Activated CD8-positive, alpha-beta memory T cell treated with anti-CD3 and anti-CD28 coated beads for 36 hours (primary cell): Measurements from ENCODE around the gene ACACB. TPM values are rescaled to one million over a fixed set of nuclear protein-coding genes. Genes with fewer than 3 reads are reported as not detected.
"Not testable (repeated sequence)": the region's sequence is repeated elsewhere in the genome, so short reads cannot be mapped to it uniquely, and the experiment has no call there.

Experiments used
- CTCF ChIA-PET: fragments of 350-600 bp; sonication (Branson Sonifier 250); formaldehyde crosslinking; loops from one replicate; lab custom pipeline; 2021; ENCODE audit warnings: antibody characterized with exemption; lab: Charles Lee
- POLR2A ChIA-PET: fragments of 350-600 bp; sonication (Branson Sonifier 250); formaldehyde crosslinking; loops from one replicate; lab custom pipeline; 2021; ENCODE audit warnings: antibody characterized with exemption; lab: Charles Lee
- total RNA-seq, 2 experiments: library from RNA; stranded (reverse); gene quantifications; one replicate each; pipeline ENCODE4 v1.2.3, GENCODE V29; 2021

The ACACB gene
- total RNA-seq, 2 experiments from 2014 or later: 9.5 to 9.6 TPM

- CTCF ChIA-PET: no interaction called here
- POLR2A ChIA-PET: no interaction called here
Measured at GRCh38 chr12:109160433-109160832, 44.0 kb downstream of the ACACB start.

- ChIA-PET POLR2A (no interaction called here), CTCF (no interaction called here)
Measured at GRCh38 chr12:109160873-109161272, 44.5 kb downstream of the ACACB start.

- ChIA-PET CTCF (no interaction called here), POLR2A (no interaction called here)
Measured at GRCh38 chr12:109162551-109162950, 46.2 kb downstream of the ACACB start.

GRCh38 chr12:109163167-109163566 is 46.8 kb downstream of the ACACB start:
- CTCF ChIA-PET: no interaction called here
- POLR2A ChIA-PET: no interaction called here

DNA sequence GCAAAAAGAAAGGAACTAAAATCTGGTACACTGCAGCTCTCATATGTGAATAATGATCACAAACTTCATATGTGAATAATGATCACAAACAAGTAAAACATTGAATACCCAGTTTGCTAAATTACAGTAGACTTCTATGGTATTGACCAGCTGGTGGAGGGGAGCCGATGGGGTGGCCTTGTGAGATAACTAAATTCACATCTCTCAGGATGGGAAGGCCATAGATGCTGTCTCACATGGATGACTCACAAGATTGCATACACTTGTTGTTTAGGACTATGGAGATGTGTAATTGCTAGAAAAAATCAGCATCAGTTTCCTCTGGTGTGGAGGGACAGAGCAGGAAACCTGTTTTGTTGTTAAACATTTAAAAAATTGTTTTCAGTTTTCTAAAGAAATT is 49.2 kb downstream of the ACACB start:
- POLR2A ChIA-PET: no interaction called here
- CTCF ChIA-PET: no interaction called here

DNA sequence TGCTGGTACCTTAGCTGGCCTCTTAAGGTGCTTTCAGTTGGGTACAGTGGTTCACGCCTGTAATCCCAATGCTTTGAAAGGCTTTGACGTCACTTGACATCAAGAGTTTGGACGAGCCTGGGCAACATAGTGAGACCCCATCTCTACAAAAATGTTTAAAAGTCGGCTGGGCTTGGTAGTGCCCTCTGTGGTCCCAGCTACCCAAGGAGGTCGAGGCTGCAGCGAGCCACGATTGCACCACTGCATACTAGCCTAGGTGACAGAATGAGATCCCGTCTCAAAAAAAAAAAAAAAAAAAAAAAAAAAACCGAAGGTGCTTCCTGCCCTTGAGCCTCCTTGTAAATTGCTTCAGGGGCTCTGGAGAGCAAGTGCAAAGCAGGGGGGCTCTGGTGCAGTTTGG is 50.0 kb downstream of the ACACB start:
- ChIA-PET CTCF (no interaction called here), POLR2A (interaction anchor here (0.6 kb wide), 1 partner anchor 379 kb away, joined by 4 read pairs; no protein-coding TSS in a partner anchor)

GRCh38 chr12:109167781-109168180 is 51.4 kb downstream of the ACACB start:
- POLR2A ChIA-PET: no interaction called here
- CTCF ChIA-PET: no interaction called here

DNA sequence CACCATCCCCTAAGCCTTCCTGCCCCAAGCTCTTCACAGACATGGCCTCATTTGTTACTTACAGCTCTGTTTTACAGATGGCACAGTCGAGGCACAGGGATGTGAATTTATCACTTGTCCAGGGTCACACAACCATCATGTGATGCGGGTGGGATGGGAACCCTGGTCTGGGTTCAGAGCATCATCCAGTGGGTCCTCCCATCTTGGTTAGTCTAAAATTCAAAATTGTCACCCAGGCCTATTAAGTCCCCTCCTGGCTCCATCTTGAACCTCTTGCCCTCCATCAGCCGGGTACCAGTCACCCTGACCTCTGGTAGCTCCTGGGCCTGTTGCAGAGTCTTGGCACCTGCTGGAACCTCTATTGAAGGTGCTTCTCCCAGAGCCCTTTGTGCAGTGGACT is 52.9 kb downstream of the ACACB start:
- ChIA-PET POLR2A (no interaction called here), CTCF (no interaction called here)

- ChIA-PET CTCF (no interaction called here), POLR2A (no interaction called here)
Measured at GRCh38 chr12:109169686-109170085, 53.3 kb downstream of the ACACB start.

GRCh38 chr12:109170324-109170723 is 53.9 kb downstream of the ACACB start:
- POLR2A ChIA-PET: no interaction called here
- CTCF ChIA-PET: interaction anchor here (0.6 kb wide), 1 partner anchor 258 kb away, joined by 3 read pairs; no protein-coding TSS in a partner anchor

GRCh38 chr12:109172787-109173186 is 56.4 kb downstream of the ACACB start:
- POLR2A ChIA-PET, CTCF ChIA-PET: not testable (repeated sequence)

GRCh38 chr12:109173443-109174240 is 57.3 kb downstream of the ACACB start:
- ChIA-PET CTCF (interaction anchor here (0.6 kb wide), 1 partner anchor 19 kb away, joined by 3 read pairs; no protein-coding TSS in a partner anchor), POLR2A (no interaction called here)

DNA sequence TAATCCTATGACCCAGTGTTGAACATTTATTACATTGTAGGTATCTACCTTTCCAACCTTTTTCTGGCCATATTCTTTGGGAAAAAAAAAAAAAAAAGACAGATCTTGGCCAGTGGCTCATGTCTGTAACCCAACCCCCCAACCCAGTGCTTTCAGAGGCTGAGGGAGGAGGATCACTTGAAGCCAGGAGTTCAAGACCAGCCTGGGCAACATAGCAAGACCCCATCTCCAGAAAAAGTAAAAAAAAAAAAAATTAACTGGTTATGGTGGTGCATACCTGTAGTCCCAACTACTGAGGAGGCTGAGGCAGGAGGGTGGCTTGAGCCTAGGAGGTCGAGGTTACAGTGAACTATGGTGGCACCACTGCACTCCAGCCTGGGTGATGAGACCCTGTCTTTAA is 58.1 kb downstream of the ACACB start:
- POLR2A ChIA-PET: no interaction called here

GRCh38 chr12:109178532-109178931 is 62.1 kb downstream of the ACACB start:
- POLR2A ChIA-PET: no interaction called here
- CTCF ChIA-PET: interaction anchor here (0.6 kb wide), 1 partner anchor 201 kb away, joined by 4 read pairs; no protein-coding TSS in a partner anchor

More for the DNA sequence above, 58.1 kb downstream of the ACACB start:
- CTCF ChIA-PET: interaction anchor here (0.6 kb wide), 1 partner anchor 19 kb away, joined by 3 read pairs; no protein-coding TSS in a partner anchor

DNA sequence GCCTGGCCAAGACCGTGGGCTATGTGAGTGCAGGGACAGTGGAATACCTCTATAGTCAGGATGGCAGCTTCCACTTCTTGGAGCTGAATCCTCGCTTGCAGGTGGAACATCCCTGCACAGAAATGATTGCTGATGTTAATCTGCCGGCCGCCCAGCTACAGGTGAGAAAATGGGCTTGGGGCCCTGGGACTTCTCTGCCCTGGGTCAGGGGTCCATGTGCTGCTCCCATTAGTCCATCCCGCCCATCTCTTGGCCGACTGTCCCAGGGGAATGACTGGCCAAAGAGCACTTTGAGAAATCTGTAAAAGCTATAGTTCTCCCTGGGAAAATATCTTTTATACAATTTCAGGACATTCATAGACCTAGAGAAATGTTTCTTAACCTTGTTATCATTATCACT is 63.5 kb downstream of the ACACB start:
- ChIA-PET POLR2A (no interaction called here), CTCF (no interaction called here)

DNA sequence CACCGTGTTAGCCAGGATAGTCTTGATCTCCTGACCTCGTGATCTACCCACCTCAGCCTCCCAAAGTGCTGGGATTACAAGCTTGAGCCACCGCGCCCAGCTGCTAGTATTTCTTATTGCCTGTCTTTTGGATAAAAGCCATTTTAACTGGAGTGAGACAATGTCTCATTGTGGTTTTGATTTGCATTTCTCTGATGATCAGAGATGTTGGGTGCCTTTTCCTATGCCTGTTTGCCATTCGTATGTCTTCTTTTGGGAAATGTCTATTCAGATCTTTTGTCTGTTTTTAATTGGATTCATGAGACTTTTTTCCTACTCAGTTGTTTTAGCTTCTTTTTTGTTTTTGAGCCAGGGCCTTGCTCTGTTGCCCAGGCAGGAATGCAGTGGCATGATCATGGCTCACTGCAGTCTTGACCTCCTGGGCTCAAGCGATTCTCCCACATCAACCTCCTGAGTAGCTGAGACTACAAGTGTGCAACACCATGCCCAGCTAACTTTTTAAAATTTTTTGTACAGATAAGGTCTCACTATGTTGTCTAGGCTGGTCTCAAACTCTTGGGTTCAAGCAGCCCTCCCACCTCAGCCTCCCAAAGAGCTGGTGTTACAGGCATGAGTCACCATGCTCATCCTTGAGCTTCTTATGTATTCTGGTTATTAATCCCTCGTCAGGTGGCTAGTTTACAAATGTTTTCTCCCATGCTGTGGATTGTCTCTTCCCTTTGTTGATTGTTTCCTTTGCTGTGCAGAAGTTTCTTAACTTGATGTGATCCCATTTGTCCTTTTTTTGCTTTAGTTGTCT is 65.9 kb downstream of the ACACB start:
- POLR2A ChIA-PET: no interaction called here
- CTCF ChIA-PET: no interaction called here

DNA sequence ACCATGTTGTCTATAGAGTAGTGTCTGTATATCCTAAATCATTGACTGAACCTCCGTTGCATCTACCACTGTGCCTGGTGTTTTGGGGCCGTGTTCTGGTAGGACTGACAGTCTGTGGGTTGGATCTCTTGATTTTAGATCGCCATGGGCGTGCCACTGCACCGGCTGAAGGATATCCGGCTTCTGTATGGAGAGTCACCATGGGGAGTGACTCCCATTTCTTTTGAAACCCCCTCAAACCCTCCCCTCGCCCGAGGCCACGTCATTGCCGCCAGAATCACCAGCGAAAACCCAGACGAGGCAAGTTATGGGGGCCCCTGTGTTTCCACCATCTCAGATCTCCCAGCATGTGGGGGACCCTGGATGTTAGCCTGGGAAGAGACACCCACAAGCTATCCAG is 69.1 kb downstream of the ACACB start:
- POLR2A ChIA-PET: no interaction called here
- CTCF ChIA-PET: no interaction called here

DNA sequence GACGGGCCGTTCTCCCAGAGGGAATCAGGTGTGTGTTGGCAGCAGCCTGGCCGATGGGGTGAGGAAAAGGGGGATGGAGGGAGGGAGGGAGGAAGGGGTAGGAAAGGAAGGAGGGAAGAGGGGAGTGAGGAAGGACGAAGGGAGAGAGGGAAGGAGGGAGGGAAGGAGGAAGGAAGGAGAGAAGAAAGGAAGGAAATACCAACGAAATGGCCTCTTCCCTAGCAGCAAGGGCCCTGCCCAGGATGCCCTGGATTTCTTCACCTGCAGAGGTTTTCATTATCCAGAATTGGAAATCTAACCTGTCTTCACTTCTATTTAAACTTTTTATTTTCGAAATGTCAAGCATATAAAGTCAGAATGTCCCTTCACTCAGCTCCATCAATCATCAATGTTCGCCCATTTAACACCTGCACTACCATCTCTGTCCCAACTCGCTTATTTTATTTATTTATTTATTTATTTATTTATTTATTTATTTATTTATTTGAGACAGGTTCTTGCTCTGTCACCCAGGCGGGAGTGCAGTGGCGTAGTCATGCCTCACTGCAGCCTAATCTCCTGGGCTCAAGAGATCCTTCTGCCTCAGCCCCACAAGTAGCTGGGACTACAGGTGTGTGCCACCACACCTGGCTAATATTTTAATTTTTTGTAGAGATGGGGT is 70.7 kb downstream of the ACACB start:
- POLR2A ChIA-PET: no interaction called here
- CTCF ChIA-PET: no interaction called here

GRCh38 chr12:109188108-109188712 is 71.8 kb downstream of the ACACB start:
- ChIA-PET POLR2A (no interaction called here), CTCF (no interaction called here)
